Nephron progenitor cell (in vitro differentiated cells): Measurements from ENCODE around the gene OR10A5.

Experiments
- DNase-seq: peaks from one replicate; pipeline ENCODE4 v3.0.0; 2021
- H3K27ac Mint-ChIP-seq: 2 replicates; pipeline ENCODE4 v1.8.0; 2021; ENCODE audit warnings: mild to moderate bottlenecking, moderate library complexity, mixed read lengths
- H3K27me3 Mint-ChIP-seq: 2 replicates; pipeline ENCODE4 v1.8.0; 2021; ENCODE audit warnings: mild to moderate bottlenecking, low read depth, mixed read lengths; ENCODE audit not compliant: poor library complexity
- H3K36me3 Mint-ChIP-seq: 2 replicates; pipeline ENCODE4 v1.8.0; 2021; ENCODE audit warnings: low read depth, mixed read lengths
- H3K4me1 Mint-ChIP-seq: 2 replicates; pipeline ENCODE4 v1.8.0; 2021; ENCODE audit warnings: mixed read lengths
- H3K4me3 Mint-ChIP-seq: 2 replicates; pipeline ENCODE4 v1.8.0; 2021; ENCODE audit warnings: mild to moderate bottlenecking, moderate library complexity, mixed read lengths
- H3K9me3 Mint-ChIP-seq: 2 replicates; pipeline ENCODE4 v1.8.0; 2021; ENCODE audit warnings: mild to moderate bottlenecking, moderate library complexity, mixed read lengths
- TF ChIP-seq, protein P1 (sequence below): fragments of 200-600 bp; sonication (generic); IDR thresholded peaks from 2 replicates; pipeline ENCODE4 v1.5.0; 2021; ENCODE audit warnings: antibody characterized with exemption

Gene OR10A5

DNA sequence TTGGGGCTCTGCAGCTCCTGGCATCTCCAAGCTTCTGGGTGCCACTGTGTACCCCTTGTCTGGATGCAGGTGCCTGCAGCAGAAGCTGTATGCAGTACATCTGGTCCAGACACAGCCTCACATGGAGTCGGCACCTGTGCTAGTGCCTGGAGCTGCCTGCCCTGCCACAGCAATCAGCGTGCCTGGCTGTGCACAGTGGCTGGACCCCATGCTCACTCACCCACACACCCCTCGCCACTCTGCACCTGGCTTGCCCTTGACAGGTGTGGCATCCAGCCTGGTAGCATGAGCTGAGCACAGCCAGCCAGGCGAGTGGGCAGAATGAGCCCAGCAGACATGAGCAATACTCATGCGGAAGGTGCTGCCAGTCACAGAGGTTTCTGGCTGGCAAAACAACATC is 26.5 kb upstream of the OR10A5 start:
- TF ChIP-seq, protein P1, sequence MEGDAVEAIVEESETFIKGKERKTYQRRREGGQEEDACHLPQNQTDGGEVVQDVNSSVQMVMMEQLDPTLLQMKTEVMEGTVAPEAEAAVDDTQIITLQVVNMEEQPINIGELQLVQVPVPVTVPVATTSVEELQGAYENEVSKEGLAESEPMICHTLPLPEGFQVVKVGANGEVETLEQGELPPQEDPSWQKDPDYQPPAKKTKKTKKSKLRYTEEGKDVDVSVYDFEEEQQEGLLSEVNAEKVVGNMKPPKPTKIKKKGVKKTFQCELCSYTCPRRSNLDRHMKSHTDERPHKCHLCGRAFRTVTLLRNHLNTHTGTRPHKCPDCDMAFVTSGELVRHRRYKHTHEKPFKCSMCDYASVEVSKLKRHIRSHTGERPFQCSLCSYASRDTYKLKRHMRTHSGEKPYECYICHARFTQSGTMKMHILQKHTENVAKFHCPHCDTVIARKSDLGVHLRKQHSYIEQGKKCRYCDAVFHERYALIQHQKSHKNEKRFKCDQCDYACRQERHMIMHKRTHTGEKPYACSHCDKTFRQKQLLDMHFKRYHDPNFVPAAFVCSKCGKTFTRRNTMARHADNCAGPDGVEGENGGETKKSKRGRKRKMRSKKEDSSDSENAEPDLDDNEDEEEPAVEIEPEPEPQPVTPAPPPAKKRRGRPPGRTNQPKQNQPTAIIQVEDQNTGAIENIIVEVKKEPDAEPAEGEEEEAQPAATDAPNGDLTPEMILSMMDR: no peak
- no peaks in the 10 kb centered on the region for H3K4me1 Mint-ChIP-seq
- no peak for DNase-seq
- no peak overlapping the region for H3K4me3 Mint-ChIP-seq
- H3K36me3 Mint-ChIP-seq: peaks cover 6% of the 10 kb centered on the region
- H3K9me3 Mint-ChIP-seq: peaks cover 10% of the 10 kb centered on the region
- H3K27ac Mint-ChIP-seq: no peak overlapping the region
- no peaks in the 10 kb centered on the region for H3K27me3 Mint-ChIP-seq

GRCh38 chr11:6824136-6824823 is 21.2 kb upstream of the OR10A5 start:
- Mint-ChIP-seq H3K27me3 (no peaks in the 10 kb centered on the region), H3K4me1 (no peaks in the 10 kb centered on the region), H3K9me3 (peaks cover 10% of the 10 kb centered on the region), H3K4me3 (no peak overlapping the region), H3K36me3 (peaks cover 6% of the 10 kb centered on the region), H3K27ac (no peak overlapping the region)
- no peak for DNase-seq
- TF ChIP-seq, protein P1: no peak

DNA sequence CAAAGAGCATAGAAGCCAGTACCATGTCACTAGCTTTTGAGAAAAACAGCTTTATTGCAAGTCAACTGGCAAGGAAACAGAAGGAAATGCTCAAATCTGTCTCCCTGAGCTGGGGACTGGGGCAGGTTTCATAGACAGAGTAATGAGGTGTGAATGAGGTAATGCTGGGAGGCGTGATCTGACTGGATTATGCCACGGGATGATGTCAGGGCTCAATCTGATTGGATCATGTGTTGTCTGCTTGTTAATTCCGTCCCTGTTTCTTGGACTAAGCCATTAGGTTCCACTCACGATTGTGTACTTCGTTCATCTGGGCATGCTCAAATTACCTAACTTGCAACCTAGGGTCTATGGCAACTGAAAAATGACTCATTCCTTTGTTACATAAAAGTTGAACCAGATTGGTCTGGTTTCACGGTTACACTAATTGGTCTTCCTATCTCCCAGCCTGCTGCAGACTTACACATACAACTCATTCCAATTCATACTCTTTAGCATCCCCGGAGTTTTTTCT is 20.2 kb upstream of the OR10A5 start:
- Mint-ChIP-seq H3K4me1 (no peaks in the 10 kb centered on the region), H3K4me3 (no peak overlapping the region), H3K9me3 (peaks cover 5% of the 10 kb centered on the region), H3K27me3 (no peaks in the 10 kb centered on the region), H3K27ac (no peak overlapping the region), H3K36me3 (peaks cover under 1% of the 10 kb centered on the region)
- no peak for DNase-seq
- TF ChIP-seq, protein P1: no peak

DNA sequence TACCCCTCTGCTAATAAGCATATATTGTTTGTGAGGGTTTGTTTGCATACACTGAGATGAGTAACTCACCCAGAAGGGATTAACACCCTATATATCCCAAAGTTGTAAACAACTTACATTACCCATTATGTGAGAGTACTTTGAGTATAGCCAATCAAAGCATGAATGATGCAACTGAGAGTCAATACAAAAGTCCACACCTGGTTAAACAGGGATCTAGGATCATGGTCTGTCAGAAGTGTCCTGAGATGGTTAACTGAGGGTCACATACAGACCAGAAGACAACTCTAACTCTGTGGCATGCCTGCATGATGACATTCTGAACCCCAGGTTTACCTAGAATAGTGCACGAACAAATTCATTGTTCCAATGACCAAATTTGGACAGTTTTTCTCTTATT is 17.4 kb upstream of the OR10A5 start:
- H3K4me1 Mint-ChIP-seq: no peaks in the 10 kb centered on the region
- DNase-seq: no peak
- no peaks in the 10 kb centered on the region for H3K9me3 Mint-ChIP-seq
- no peak overlapping the region for H3K4me3 Mint-ChIP-seq
- H3K27ac Mint-ChIP-seq: no peak overlapping the region
- peaks cover under 1% of the 10 kb centered on the region for H3K27me3 Mint-ChIP-seq
- TF ChIP-seq, protein P1: no peak
- no peaks in the 10 kb centered on the region for H3K36me3 Mint-ChIP-seq

GRCh38 chr11:6833356-6833755 is 12.1 kb upstream of the OR10A5 start:
- Mint-ChIP-seq H3K4me1 (no peaks in the 10 kb centered on the region), H3K9me3 (no peaks in the 10 kb centered on the region), H3K4me3 (no peak overlapping the region), H3K36me3 (no peaks in the 10 kb centered on the region), H3K27me3 (peaks cover 6% of the 10 kb centered on the region), H3K27ac (peak overlapping the region; percentile 11)
- no peak for DNase-seq
- TF ChIP-seq, protein P1: no peak

DNA sequence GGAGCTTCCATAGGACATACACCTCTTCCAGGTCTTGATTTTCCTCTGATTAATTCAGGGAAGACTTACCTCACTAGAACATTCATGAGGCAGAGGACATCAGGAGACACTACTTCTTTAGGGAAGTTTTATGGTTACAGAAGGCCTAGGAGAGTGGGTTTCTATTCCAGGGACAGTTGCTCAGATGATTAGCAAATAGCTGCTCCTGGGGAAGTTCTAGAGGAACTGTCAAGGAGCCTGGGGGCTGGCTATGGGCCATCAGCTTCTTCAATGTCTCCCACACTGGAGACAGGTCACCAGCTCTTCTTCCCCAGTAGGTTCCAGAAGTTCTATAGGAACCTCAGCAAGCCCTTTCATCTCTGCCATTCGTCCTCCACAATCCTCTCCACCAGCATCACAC is 11.5 kb upstream of the OR10A5 start:
- Mint-ChIP-seq H3K36me3 (no peaks in the 10 kb centered on the region), H3K4me3 (no peak overlapping the region), H3K9me3 (no peaks in the 10 kb centered on the region), H3K27ac (no peak overlapping the region), H3K27me3 (peaks cover 6% of the 10 kb centered on the region), H3K4me1 (no peaks in the 10 kb centered on the region)
- TF ChIP-seq, protein P1: no peak
- no peak for DNase-seq
